CD4-positive, alpha-beta T cell treated with Interleukin-15 for 4 hours (primary cell): ENCODE measurements around the gene RNF151.

Experiments used
- DNase-seq: peaks from one replicate; pipeline ENCODE4 v3.0.0-alpha.2; 2020; ENCODE audit warnings: low spot score

RNF151 gene

GRCh38 chr16:1992704-1993317 lies 26.2 kb downstream of the RNF151 start:
- DNase-seq = no peak

DNA sequence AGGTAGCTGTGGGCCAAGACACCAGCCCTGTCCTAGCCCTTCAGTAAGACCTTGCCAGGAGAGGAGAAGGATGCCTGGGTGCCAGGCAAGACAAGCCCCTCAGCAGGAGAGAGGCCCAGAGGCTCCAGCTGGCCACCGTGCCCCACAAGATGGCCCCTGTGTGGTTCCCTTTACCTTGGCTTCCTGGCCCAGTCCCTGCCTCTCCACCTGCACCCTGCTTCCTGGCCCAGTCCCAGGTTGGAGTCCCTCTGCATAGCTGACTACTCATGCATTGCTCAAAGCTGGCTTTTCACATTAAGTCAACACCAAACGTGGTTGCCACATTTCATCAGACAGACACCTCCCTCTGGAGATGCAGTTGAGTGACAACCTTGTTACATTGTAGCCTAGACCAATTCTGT lies 27.1 kb downstream of the RNF151 start:
- no peak for DNase-seq

- no peak for DNase-seq
Measured at GRCh38 chr16:1997494-1998359, 31.1 kb downstream of the RNF151 start.

DNA sequence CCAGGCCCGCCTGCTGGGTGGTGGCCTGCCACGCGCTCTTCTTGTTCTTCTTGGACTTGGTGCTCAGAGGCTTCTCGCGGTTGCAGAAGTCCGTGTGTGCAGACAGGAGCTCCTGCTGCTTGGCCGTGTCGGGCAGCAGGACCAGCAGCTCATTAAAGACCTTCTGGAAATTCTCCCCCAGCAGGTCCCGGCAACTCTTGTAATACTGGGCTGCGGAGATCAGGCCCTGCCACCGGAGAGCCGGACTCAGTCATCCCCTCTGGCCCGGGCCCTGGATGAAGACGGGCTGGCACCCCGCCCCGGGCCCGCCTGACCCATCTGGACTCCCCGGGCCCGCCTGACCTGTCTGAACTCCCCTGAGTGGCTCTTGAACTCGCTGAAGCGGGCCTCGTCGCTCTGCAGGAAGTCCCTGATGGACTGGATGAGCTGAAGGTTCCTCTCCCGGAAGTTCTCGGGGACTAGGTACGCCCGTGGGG lies 31.7 kb downstream of the RNF151 start:
- DNase-seq = no peak

DNA sequence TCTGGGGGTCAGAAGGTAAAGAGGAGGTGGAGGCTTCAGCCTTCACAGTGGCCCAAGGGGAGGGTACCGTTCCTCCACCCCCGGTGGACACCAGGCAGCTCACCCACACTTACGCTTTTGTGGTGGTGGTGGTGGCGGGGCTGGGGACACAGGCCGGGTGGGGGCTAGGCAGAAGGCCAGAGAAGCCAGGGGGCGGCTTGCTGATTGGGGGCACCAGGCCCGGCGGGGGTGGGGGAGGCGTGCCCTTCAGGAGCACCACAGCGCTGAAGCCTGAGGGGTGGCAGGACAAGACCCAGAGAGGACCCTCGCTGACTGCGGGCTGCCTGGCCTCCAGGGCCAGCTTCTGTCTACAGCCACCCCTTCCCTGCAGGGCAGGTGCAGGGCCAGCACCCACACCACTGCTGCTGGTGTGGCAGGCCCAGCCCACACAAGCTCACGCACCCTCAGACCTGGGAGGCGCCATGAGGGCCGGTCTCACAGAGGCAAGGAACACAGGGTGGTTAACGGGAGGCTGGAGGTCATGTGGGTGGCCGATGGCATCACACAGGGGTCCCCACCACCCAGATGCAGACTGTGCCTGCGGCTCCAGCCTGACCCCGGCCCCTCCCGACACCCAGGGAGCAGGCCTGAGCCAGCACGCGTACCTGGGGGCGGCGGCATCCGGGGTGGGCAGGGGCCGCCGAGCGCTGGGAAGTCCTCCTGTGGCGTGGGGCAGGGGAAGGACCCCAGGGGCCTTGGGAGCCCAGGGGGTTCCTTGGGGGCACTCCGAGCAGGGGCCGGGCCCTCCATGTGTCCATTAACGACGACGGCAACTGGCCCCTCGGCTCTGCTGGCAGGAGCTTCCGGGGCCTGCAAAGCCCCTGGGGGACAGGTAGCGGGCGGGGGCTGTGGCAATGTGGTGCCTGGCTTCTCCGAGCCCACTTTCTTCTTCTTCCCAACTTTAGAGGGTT lies 32.5 kb downstream of the RNF151 start:
- DNase-seq = no peak

DNA sequence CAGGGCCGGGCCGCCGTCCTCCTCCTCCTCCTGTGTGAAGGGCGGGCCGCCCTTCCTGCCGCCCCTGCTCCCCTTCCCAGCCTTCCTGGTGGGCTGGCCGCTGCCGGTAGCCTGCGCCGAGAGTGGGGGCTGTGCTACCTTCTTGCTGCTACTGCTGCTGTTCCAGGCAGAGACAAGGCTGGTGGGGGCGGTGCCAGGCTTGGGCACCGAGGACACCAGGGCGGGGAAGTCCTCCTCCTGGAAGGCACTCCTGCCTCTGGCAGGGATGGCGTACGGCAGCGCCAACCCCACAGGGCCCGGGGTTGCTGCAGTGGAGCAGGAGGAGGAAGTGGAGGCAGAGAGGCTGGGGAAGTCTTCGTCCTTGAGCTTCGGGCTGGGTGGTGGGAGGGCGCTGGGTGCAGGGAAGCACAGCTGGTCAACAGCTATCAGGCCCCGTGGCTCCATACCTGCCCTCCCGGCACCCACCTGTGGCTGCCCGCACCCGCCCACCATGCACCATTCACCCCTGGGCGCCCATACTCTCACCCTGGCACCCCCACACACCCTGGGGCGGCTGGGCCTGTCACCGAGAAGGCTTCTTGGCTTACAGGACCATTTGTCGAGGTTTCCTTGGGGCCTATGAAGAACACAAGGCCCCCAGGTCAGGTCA lies 33.3 kb downstream of the RNF151 start:
- no peak for DNase-seq

GRCh38 chr16:2001035-2001434 lies 34.4 kb downstream of the RNF151 start:
- DNase-seq = no peak

DNA sequence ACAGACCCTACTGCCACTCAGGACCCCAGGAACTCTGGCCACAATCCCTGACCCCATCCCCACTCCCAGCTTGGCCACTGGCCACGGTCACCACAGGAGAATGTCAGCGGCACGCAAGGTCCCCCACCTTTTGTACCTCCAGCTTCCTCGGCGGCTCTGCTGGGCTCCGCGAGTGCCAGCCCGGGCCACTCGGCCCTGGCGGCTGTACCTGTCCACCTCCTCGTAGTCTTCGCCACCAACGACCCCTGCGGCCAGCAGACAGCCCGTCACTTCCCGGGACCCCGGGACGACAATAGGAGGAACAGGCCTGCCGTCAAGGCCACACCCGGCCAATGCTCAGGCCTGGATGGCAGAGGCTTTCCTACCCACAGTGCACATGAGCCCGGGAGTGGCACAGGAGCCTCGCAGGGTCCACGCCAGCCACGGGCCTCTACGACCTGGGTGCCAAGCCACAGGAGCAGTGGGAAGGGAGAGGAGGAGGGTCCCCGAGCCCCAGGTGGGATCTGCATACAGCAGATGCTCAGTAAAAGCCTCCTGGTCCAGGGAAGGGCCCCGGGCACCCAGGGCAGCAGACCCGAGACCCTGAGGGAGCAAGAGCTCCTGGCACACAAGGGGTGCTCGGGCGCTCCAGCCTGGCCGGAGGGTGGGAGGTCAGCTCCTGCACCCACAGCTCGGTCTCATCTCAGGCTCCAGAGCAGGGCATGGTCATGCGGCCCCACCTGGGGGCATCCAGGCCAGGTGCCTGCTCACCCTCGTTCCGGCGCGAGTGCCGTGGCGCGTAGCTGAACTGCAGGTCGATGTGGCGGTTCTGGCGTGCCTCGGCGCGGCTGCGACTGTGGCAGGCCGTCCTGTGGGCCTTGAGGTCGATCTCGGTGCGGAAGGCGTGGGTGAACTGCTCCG lies 35.0 kb downstream of the RNF151 start:
- DNase-seq = no peak

DNA sequence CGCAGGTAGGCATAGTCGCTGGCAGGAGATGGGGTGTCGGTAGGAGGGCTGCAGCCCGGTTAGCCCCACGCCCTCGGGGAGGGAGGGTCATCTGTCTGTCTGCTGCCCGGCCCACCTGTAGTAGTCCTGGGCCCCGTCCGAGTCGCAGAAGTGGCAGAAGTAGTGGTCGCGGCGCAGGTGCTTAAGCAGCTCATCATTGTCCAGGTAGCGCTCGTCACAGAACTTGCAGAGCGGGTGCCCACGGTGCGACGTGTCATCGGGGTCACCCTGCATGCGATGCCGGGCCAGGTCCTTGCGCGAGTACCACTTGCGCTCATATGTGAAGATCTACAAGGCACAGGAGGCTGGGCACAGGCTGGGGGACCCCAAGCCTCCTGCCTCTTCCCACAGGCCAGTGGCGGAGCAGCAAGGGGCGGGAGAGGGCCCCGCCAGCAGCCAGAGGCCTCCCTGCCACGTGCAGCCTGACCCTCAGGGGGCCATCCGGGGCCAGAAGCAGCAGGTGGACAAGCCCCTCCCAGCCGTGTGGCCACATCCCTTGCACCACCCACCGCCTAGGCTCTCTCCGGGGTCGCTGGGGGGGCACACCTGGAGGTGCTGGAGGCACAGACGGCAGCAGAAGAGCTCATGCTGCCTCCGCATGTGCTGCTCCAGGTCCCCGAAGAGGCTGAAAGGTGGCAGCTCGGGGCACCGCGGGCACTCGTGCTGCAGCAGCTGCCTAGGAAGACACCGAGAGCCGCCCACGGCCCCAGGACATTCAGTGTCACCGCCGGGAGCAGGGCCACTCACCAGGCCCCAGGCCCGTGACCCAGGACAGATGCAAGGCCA lies 36.0 kb downstream of the RNF151 start:
- DNase-seq = no peak

GRCh38 chr16:2003231-2003826 lies 36.7 kb downstream of the RNF151 start:
- no peak for DNase-seq

DNA sequence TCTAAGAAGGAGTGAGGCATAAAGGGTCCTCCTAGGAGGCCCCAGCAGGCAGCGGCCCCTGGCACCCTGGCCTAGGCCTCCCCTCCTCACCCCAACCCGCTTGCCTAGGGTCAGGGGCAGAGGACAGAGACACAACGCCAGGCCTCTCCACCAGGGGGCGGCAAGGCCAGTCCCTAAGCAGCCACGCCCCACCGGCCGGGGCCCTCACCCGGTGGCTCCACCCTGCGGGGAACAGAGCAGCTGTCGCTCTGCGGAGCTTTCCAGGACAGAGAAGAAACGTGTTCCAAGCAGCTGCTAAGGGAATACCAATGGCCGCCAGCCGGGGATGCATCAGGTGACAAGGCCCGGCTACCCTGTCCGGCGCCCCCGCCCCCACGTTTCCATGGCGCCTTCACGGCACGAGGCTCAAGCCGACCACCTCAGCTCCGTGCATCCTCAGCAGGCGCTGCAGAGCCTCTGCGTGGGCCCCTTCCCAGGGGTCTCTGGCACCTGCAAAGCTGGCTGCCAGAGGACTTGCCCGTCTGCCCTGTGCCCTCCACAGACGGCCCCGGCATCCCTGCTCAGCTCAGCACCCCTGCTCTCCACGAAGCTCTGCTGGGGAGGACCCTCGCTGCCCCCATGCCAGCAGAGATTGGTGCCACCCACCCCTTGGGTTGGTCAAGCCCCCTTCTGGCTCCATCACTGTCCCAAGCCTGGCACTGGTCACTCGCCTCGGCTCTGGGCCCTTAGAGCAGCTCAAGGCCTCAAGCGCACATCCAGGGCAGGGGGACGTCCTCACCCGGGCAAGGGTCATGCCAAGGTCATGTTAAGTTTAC lies 37.4 kb downstream of the RNF151 start:
- DNase-seq = peak; percentile 84

DNA sequence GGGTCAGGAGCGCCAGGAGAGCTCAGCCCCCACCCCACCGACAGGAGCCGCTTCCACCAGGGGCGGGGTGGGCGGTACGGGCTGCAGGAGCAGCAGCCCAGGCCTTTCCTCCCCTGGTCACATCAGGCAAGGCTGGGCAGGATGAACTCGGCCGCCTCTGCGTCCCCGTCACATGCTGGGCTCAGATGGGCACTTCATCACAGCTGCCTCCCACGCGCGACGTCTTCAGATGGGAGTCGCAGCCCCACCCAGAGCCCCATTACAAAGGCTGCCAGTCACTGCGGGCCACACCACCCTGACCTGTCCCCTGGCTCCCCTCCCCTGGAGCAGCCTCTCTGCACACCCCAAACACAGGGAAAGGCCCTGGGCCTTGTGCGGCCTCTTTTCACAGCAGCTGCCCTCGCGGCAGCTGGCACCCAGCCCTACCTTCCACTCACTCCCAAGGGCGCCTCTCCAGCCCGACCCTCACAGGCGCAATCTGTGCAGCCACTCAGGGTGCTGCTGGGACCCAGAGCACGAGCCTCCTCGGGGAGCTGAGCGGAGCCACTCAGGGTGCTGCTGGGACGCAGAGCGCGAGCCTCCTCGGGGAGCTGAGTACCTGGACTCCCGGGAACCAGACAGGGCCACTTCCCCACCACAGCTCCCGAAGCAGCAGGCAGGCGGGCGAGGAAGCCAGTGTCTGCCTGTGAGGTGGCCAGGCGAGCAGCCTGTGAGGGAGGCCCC lies 38.3 kb downstream of the RNF151 start:
- DNase-seq = no peak

DNA sequence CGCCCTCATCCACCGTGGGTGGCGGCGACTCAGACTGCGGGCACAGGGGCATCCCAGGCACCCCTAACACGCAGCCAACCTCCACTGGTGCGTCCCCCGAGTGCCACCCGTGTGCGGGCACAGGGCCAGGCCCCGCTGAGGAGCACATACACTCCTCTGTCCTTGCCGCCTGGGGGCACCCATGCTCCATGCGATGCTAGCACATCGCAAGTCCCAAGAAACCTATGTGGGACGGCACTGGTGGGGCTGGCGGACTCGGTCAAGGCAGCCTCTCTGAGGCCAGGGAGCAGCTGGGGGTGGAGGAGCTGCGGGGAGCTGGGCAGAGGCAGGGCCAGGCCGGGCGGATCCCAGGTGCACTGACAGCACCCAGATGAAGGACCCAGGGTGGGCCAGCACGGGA lies 39.0 kb downstream of the RNF151 start:
- no peak for DNase-seq

DNA sequence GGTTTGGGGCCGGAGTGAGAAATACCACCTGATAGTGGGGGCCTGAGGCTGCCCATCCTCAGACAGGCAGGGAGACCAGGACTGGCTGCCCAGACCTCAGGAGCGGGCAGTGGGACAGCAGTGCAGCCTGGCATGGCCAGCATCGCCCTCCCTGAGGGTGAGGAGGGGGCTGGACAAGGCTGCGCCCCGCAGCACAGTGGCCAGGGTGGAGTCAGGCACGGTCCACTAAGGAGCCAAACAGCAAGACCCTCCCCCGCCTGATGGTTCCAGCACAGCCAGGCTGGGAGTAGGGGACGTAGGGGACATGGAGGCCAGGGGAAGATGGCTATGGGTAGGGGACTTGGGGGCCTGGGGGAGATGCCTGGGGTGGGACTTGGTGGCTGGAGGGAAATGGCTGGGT lies 39.7 kb downstream of the RNF151 start:
- no peak for DNase-seq

DNA sequence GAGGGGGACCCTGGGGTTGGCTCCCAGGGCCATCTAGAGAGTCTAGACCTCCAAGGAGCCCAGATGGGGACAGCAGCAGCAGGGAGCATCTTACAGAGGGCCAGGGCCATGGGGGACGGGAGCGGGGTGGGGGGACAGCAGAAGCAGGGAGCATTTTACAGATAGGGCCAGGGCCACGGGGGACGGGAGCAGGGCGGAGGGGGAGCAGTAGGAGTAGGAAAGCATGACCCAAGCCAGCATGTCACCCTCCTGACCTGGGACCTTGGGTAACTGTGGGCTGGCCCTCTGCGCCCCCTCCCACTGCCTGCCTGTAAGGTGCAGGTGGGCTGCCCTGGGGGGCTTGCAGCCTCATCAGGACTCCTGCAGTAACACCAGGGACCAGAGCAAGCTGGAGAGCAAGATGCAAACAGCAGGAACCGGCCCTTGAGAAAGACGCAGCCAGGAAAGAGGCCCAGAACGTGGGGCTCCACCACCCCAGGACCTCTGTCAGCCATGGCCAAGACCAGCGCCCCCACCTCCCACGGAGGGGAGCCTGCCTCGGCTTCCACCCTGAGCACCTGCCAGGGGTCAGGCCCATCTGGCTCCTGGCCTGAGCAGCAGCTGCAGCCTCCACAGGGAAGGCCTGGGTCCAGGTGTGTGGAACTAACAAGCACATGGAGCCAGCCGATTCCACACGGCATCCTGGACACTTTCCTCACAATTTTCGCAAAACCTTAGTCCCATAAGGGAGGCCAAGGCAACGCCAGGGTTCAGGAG lies 40.6 kb downstream of the RNF151 start:
- DNase-seq = no peak

- DNase-seq = no peak
Measured at GRCh38 chr16:2008009-2008526, 41.4 kb downstream of the RNF151 start.

DNA sequence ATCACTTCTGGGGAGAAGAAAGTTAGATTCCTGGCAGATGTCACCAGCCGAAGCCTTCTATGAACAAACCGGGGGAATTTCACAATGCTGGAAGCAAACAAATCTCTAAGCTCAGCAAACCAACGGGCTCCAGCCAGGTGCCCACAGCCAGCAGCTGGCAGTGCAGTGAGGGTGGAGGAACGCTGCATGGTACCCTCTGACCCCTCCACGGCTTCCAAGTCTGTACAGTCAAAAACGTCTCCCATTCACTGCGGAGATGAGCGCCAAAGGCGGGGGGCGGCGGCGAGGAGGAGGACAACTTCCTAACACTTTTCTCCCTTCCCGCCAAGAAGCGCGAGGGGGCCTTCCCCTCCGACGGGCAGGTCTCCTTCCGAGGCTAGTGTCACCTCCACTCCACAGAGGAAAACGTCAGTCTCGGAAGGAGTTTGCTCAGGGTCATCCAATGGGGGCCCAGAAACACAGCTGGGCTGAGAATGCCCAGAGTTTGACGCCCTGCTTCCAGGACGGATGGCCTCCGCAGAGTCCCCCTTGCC lies 42.0 kb downstream of the RNF151 start:
- no peak for DNase-seq
